Measurements from ENCODE around the gene FBN2.

FBN2 gene

DNA sequence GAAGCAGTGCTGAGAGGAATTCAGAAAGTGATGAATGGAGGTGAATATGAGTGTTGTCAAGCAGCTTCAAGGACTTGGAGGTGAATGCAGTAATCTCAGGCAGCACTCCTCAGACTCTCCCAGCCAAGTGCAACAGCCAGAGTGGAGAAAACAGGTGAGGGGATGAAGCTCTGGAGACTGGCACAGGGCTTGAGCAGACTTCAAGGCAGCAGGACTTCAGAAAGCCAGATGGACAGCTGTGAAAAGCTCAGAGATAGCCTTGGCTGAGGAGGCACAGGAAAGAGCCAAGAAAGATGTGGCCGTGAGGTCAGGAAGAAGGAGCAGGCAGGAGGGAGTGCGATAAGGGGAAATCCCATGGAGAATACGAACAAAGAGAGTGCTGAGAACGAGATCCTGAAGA lies 194.9 kb downstream of the FBN2 start:
- no peak for DNase-seq (ENCODE audit: low spot score)
- in situ Hi-C loops (cut with MboI; ENCODE audit: low sequenced_read_pairs, unreplicated experiment), result no loop called here
- TF ChIP-seq CTCF (IDR thresholded peaks at IDR 0.05; ENCODE audit: borderline replicate concordance, control extremely low read depth, extremely low read depth, insufficient read depth, missing control alignments), result no peak

- in situ Hi-C loops (cut with MboI; ENCODE audit: low sequenced_read_pairs, unreplicated experiment), result no loop called here
Measured at GRCh38 chr5:128341056-128341455, 197.0 kb downstream of the FBN2 start.

GRCh38 chr5:128340648-128341047 lies 197.4 kb downstream of the FBN2 start:
- in situ Hi-C loops (cut with MboI; ENCODE audit: low sequenced_read_pairs, unreplicated experiment), result no loop called here
- no peak for DNase-seq (ENCODE audit: low spot score)
- no peak for TF ChIP-seq CTCF (IDR thresholded peaks at IDR 0.05; ENCODE audit: borderline replicate concordance, control extremely low read depth, extremely low read depth, insufficient read depth, missing control alignments)

More at GRCh38 chr5:128341056-128341455, 197.0 kb downstream of the FBN2 start:
- TF ChIP-seq CTCF (IDR thresholded peaks at IDR 0.05; ENCODE audit: borderline replicate concordance, control extremely low read depth, extremely low read depth, insufficient read depth, missing control alignments), result no peak
- DNase-seq (ENCODE audit: low spot score), result no peak

- DNase-seq (ENCODE audit: low spot score), result no peak
- no peak for TF ChIP-seq CTCF (IDR thresholded peaks at IDR 0.05; ENCODE audit: borderline replicate concordance, control extremely low read depth, extremely low read depth, insufficient read depth, missing control alignments)
- in situ Hi-C loops (cut with MboI; ENCODE audit: low sequenced_read_pairs, unreplicated experiment), result no loop called here
Measured at GRCh38 chr5:128339585-128339984, 198.5 kb downstream of the FBN2 start.

- TF ChIP-seq CTCF (IDR thresholded peaks at IDR 0.05; ENCODE audit: borderline replicate concordance, control extremely low read depth, extremely low read depth, insufficient read depth, missing control alignments), result no peak
- DNase-seq (ENCODE audit: low spot score), result no peak
- in situ Hi-C loops (cut with MboI; ENCODE audit: low sequenced_read_pairs, unreplicated experiment), result no loop called here
Measured at GRCh38 chr5:128338649-128339048, 199.4 kb downstream of the FBN2 start.

- TF ChIP-seq CTCF (IDR thresholded peaks at IDR 0.05; ENCODE audit: borderline replicate concordance, control extremely low read depth, extremely low read depth, insufficient read depth, missing control alignments), result no peak
- no peak for DNase-seq (ENCODE audit: low spot score)
- in situ Hi-C loops (cut with MboI; ENCODE audit: low sequenced_read_pairs, unreplicated experiment), result no loop called here
Measured at GRCh38 chr5:128335339-128335738, 202.7 kb downstream of the FBN2 start.
